VCaP (cell line): Measurements from ENCODE around the gene FMN2.
"Not testable (repeated sequence)": the region's sequence is repeated elsewhere in the genome, so short reads cannot be mapped to it uniquely, and the experiment has no call there.

Experiments used
- H3K27ac ChIP-seq: fragments of 450-650 bp; 2 replicates; pipeline ENCODE4 v1.5.1; 2017
- TF ChIP-seq, protein P1 (sequence below): fragments of 450-650 bp; conservative IDR thresholded peaks from 2 replicates; pipeline ENCODE4 v1.5.1; 2017; ENCODE audit warnings: mild to moderate bottlenecking, moderate library complexity

Gene FMN2

GRCh38 chr1:240173836-240174235, 82.2 kb downstream of the FMN2 start:
- TF ChIP-seq, protein P1, sequence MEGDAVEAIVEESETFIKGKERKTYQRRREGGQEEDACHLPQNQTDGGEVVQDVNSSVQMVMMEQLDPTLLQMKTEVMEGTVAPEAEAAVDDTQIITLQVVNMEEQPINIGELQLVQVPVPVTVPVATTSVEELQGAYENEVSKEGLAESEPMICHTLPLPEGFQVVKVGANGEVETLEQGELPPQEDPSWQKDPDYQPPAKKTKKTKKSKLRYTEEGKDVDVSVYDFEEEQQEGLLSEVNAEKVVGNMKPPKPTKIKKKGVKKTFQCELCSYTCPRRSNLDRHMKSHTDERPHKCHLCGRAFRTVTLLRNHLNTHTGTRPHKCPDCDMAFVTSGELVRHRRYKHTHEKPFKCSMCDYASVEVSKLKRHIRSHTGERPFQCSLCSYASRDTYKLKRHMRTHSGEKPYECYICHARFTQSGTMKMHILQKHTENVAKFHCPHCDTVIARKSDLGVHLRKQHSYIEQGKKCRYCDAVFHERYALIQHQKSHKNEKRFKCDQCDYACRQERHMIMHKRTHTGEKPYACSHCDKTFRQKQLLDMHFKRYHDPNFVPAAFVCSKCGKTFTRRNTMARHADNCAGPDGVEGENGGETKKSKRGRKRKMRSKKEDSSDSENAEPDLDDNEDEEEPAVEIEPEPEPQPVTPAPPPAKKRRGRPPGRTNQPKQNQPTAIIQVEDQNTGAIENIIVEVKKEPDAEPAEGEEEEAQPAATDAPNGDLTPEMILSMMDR, result no peak
- H3K27ac ChIP-seq, result no peak overlapping the region

GRCh38 chr1:240174734-240175133, 83.1 kb downstream of the FMN2 start:
- TF ChIP-seq, protein P1, result no peak
- no peak overlapping the region for H3K27ac ChIP-seq

- TF ChIP-seq, protein P1, result no peak
- H3K27ac ChIP-seq, result no peak overlapping the region
Observed at GRCh38 chr1:240178366-240178765, 86.7 kb downstream of the FMN2 start.

- not testable (repeated sequence) for H3K27ac ChIP-seq
Observed at GRCh38 chr1:240184682-240185081, 93.0 kb downstream of the FMN2 start.

DNA sequence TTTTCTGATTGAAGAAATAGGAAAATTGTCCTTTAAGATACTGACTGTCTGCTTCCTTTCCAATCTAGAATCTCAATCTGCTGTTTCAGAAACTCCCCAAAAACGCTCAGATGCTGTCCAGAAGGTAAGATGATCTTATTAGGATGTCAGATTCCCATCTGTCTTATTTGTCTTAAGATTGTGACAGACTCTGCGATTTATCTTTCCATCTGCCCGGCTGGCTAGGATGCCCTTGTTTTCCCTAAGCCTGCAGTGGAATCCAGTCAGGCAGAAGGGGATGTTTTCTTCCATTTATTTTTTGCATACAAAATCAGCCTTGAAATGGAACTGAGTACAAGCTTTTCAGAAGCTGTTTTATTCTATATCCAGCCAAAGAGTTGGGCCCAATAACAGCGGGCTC, 96.5 kb downstream of the FMN2 start:
- H3K27ac ChIP-seq, result peak overlapping the region; percentile 59

GRCh38 chr1:240189386-240189989, 97.8 kb downstream of the FMN2 start:
- peak overlapping the region; percentile 59 for H3K27ac ChIP-seq
- TF ChIP-seq, protein P1, result peak; percentile 82

More for the DNA sequence above, 96.5 kb downstream of the FMN2 start:
- TF ChIP-seq, protein P1, result no peak

GRCh38 chr1:240190881-240191401, 99.3 kb downstream of the FMN2 start:
- peak overlapping the region; percentile 35 for H3K27ac ChIP-seq
- TF ChIP-seq, protein P1, result peak; percentile 77

GRCh38 chr1:240192851-240193250, 101.2 kb downstream of the FMN2 start:
- TF ChIP-seq, protein P1, result no peak

More at GRCh38 chr1:240192851-240193250, 101.2 kb downstream of the FMN2 start:
- H3K27ac ChIP-seq, result no peak overlapping the region
